Measurements from ENCODE around the gene RECQL5.

DNA sequence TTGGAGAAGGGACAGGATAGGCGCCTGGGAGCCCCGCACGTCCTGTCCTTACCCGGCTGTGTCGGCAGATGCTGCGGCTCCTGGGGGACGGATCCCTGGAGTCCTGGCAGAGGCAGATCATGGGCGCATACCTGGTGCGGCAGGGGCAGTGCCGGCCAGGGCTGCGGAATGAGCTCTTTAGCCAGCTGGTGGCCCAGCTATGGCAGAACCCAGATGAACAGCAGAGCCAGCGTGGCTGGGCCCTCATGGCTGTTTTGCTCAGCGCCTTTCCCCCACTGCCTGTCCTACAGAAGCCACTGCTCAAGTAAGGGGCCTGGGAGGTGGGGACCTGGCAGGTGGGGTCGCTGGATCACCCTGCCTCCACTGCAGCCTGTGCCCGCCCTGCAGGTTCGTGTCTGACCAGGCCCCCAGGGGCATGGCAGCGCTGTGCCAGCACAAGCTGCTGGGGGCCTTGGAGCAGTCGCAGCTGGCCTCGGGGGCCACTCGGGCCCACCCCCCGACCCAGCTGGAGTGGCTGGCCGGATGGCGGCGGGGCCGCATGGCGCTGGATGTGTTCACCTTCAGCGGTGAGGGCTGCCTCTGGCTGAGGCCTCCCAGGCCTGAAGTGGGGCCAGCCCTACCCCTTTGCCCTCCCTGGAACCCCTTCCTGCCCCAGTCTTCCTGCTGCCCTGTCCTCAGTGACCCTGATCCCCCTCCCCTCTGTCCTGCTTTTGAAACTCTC lies 53.9 kb downstream of the RECQL5 start:
- no peak for TF ChIP-seq POLR2A (IDR thresholded peaks at IDR 0.05)
- no peak for TF ChIP-seq POLR2AphosphoS5 (IDR thresholded peaks at IDR 0.05)
